OCI-LY3 (cell line): Measurements from ENCODE around the gene UCP2.

Experiments
- H2AFZ ChIP-seq: fragments of 200-600, 300-600 bp; shearing (Covaris generic); 2 replicates; pipeline ENCODE4 v1.6.0; 2014; ENCODE audit warnings: antibody characterized with exemption, low read depth, low read length
- H3K27ac ChIP-seq: fragments of 200-600, 300-600 bp; sonication (generic); 2 replicates; pipeline ENCODE4 v1.5.1; 2014; ENCODE audit warnings: mild to moderate bottlenecking, low read length, moderate library complexity, mixed read lengths
- H3K27me3 ChIP-seq: fragments of 200-600, 300-600 bp; sonication (generic); 2 replicates; pipeline ENCODE4 v1.6.1; 2014; ENCODE audit warnings: low read depth, low read length, mixed read lengths
- H3K36me3 ChIP-seq: fragments of 200-600, 300-600 bp; sonication (generic); replicated peaks from 2 replicates; pipeline ENCODE3; 2014; ENCODE audit warnings: low read depth, low read length, mixed read lengths
- H3K4me1 ChIP-seq: fragments of 300-600, 200-600 bp; sonication (generic); 2 replicates; pipeline ENCODE4 v1.6.1; 2014; ENCODE audit warnings: low read length, mixed read lengths
- H3K4me2 ChIP-seq: fragments of 200-600, 300-600 bp; sonication (generic); 2 replicates; pipeline ENCODE4 v1.6.1; 2014; ENCODE audit warnings: low read length, mixed read lengths
- H3K4me3 ChIP-seq: fragments of 300-600, 200-600 bp; sonication (generic); 2 replicates; pipeline ENCODE4 v1.5.1; 2014; ENCODE audit warnings: antibody characterized with exemption, mild to moderate bottlenecking, low read length, moderate library complexity
- H3K79me2 ChIP-seq: fragments of 300-600, 200-600 bp; shearing (Covaris generic); 2 replicates; pipeline ENCODE4 v1.6.1; 2014; ENCODE audit warnings: mild to moderate bottlenecking, low read length, mixed read lengths
- H3K9ac ChIP-seq: fragments of 300-600, 200-600 bp; shearing (Covaris generic); 2 replicates; pipeline ENCODE4 v1.6.0; 2014; ENCODE audit warnings: mild to moderate bottlenecking, low read length, moderate library complexity
- H3K9me3 ChIP-seq: fragments of 200-600, 300-600 bp; shearing (Covaris generic); 2 replicates; pipeline ENCODE4 v1.6.1; 2014; ENCODE audit warnings: low read length, mixed read lengths; ENCODE audit not compliant: insufficient read depth
- H4K20me1 ChIP-seq: fragments of 200-600, 300-600 bp; sonication (generic); 2 replicates; pipeline ENCODE4 v1.6.1; 2016; ENCODE audit warnings: low read length, mixed read lengths; ENCODE audit not compliant: insufficient read depth
- CTCF ChIP-seq: fragments of 200-600, 300-600 bp; sonication (generic); IDR thresholded peaks from 2 replicates; pipeline ENCODE4 v1.5.1; 2014; ENCODE audit warnings: antibody characterized with exemption, low read length, low read depth
- EZH2phosphoT487 ChIP-seq: fragments of 200-600 bp; shearing (Covaris generic); IDR thresholded peaks from 2 replicates; pipeline ENCODE4 v1.6.1; 2018; ENCODE audit warnings: antibody characterized with exemption, mixed run types, low read depth

The UCP2 gene

GRCh38 chr11:73950869-73951710 lies 31.6 kb downstream of the UCP2 start, which contains the start of gene DNAJB13:
TSS of gene DNAJB13 (plus strand) at chr11:73951026. CDS start at chr11:73951070, 44 bp downstream.
- no peaks in the 10 kb centered on the region for H4K20me1 ChIP-seq
- H3K79me2 ChIP-seq: no peaks in the 10 kb centered on the region
- TF ChIP-seq EZH2phosphoT487 (no peak), CTCF (no peak)
- no peaks in the 10 kb centered on the region for H3K27me3 ChIP-seq
- peak within 1 kb of the TSS; percentile 17; the same call in 1 of the 2 replicates for H3K27ac ChIP-seq
- no peak within 1 kb of the TSS for H2AFZ ChIP-seq
- H3K36me3 ChIP-seq: no peaks in the 10 kb centered on the region
- no peak within 1 kb of the TSS for H3K9ac ChIP-seq
- H3K4me3 ChIP-seq: peak within 1 kb of the TSS; percentile 63
- no peaks in the 10 kb centered on the region for H3K9me3 ChIP-seq
- H3K4me2 ChIP-seq: peak within 1 kb of the TSS; percentile 62
- peaks cover 46% of the 10 kb centered on the region for H3K4me1 ChIP-seq

GRCh38 chr11:73949912-73950311 lies 32.7 kb downstream of the UCP2 start:
- no peak overlapping the region for H3K4me2 ChIP-seq
- no peak overlapping the region for H3K9ac ChIP-seq
- TF ChIP-seq EZH2phosphoT487: no peak
- TF ChIP-seq CTCF: no peak
- H3K79me2 ChIP-seq: no peaks in the 10 kb centered on the region
- H4K20me1 ChIP-seq: no peaks in the 10 kb centered on the region
- no peak overlapping the region for H3K27ac ChIP-seq
- H2AFZ ChIP-seq: no peak overlapping the region
- no peak overlapping the region for H3K4me3 ChIP-seq
- no peaks in the 10 kb centered on the region for H3K9me3 ChIP-seq
- H3K36me3 ChIP-seq: no peaks in the 10 kb centered on the region
- H3K27me3 ChIP-seq: no peaks in the 10 kb centered on the region
- H3K4me1 ChIP-seq: peaks cover 35% of the 10 kb centered on the region

GRCh38 chr11:73949246-73949645 lies 33.4 kb downstream of the UCP2 start:
- Histone ChIP-seq H3K4me1 (peaks cover 35% of the 10 kb centered on the region), H3K4me2 (no peak overlapping the region), H3K36me3 (no peaks in the 10 kb centered on the region), H2AFZ (no peak overlapping the region), H3K9ac (no peak overlapping the region), H3K9me3 (no peaks in the 10 kb centered on the region), H4K20me1 (no peaks in the 10 kb centered on the region), H3K4me3 (no peak overlapping the region), H3K79me2 (no peaks in the 10 kb centered on the region), H3K27ac (no peak overlapping the region), H3K27me3 (no peaks in the 10 kb centered on the region)
- TF ChIP-seq EZH2phosphoT487 (no peak), CTCF (no peak)

- Histone ChIP-seq H3K9ac (no peak overlapping the region), H3K36me3 (peaks cover 3% of the 10 kb centered on the region), H3K79me2 (no peaks in the 10 kb centered on the region), H3K27ac (no peak overlapping the region), H2AFZ (no peak overlapping the region), H3K9me3 (no peaks in the 10 kb centered on the region), H4K20me1 (no peaks in the 10 kb centered on the region), H3K4me1 (peaks cover 14% of the 10 kb centered on the region), H3K4me2 (no peak overlapping the region), H3K4me3 (no peak overlapping the region), H3K27me3 (no peaks in the 10 kb centered on the region)
- TF ChIP-seq EZH2phosphoT487 (no peak), CTCF (no peak)
These were observed 35.7 kb downstream of the UCP2 start for GRCh38 chr11:73946798-73947458.
